Endothelial cell of umbilical vein (primary cell): Measurements from ENCODE around the gene GALNT17.

ENCODE experiments used
- CTCF ChIP-seq, 2 donors: IDR thresholded peaks; 1 replicate in 1 of 2; 2 replicates in 1 of 2; pipeline ENCODE4 v1.5.1; 2011; ENCODE audit warnings: low read length in 2 of 2, mild to moderate bottlenecking in 2 of 2, moderate library complexity in 2 of 2, control low read depth in 1 of 2, inconsistent platforms in 1 of 2, low read depth in 1 of 2; ENCODE audit not compliant: insufficient read depth in 1 of 2; ENCODE audit errors: extremely low read depth in 1 of 2
- EZH2 ChIP-seq: IDR thresholded peaks from 2 replicates; pipeline ENCODE4 v1.6.1; 2012; ENCODE audit warnings: borderline replicate concordance, low read depth, mild to moderate bottlenecking, moderate library complexity, low read length, inconsistent platforms; ENCODE audit not compliant: severe bottlenecking

DNA sequence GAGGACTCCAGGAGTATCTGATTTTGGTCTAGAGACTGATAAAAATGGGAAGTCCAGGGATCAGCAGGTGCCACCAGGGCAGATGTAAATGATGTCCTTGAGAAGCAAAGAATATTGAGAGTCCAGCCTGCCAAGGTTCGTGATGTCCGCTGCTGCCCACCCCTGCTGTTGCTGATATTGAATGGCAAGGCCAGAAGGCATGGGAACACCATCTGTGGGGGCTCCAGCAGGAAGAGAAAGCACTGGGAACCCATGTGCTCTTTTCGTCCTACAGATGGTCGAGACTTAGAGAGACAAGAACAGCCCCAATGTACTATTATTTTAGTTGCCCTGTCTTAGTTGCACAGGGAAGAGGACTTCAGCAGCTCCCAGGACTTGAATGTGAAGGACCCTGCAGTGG, 363.9 kb downstream of the GALNT17 start:
- TF ChIP-seq EZH2 (no peak), CTCF (IDR thresholded peaks at IDR 0.05; ENCODE audit: extremely low read depth in 1 of 2, insufficient read depth in 1 of 2, low read depth in 1 of 2, low read length in 2 of 2) (no peak)
